HG02623 (cell line): ENCODE results near the gene MUSK.
"Not testable (repeated sequence)": the region's sequence is repeated elsewhere in the genome, so short reads cannot be mapped to it uniquely, and the experiment has no call there.

Experiments used
- ATAC-seq: cut with Tn5 transposase; IDR thresholded peaks from one replicate; pipeline ENCODE4 v1.9.1; 2021; ENCODE audit warnings: moderate library complexity; ENCODE audit not compliant: unreplicated experiment

Gene MUSK

GRCh38 chr9:110691002-110691549, 22.5 kb downstream of the MUSK start:
- ATAC-seq: no peak

DNA sequence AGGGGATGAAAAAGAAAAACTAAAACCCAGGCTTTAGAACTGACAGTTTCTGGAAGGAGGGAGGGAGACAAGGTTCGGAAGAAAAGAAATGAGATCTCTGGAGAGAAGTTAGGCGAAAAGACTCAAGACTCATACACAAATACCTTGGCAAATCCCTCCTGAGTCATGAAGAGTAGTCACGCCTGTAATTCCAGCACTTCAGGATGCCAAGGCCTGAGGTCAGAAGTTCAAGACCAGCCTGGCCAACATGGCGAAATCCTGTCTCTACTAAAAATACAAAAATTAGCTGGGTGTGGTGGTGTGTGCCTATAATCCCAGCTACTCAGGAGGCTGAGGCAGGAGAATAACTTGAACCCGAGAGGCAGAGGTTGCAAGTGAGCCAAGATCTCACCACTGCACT, 27.3 kb downstream of the MUSK start:
- not testable (repeated sequence) for ATAC-seq

DNA sequence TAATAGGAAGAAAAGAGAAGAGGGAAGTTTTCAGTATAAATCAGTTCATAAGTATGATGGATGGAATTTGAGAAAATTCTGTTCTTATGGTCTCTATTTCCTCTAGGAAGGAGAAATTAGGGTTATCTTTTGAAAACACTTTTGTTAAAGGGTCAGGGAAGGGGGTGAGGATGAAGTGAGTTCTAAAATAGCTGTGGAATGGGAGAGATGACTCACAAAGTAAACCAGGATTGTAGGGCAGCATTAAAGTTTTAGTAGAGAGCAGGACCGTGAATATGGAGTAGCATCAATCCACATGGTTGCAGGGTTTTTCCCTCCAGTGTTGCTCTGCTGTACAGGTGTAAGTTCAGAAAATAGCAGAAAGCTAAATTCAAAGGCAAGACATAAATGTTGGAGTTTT, 32.4 kb downstream of the MUSK start:
- no peak for ATAC-seq

GRCh38 chr9:110703669-110704068, 35.1 kb downstream of the MUSK start:
- ATAC-seq: no peak

DNA sequence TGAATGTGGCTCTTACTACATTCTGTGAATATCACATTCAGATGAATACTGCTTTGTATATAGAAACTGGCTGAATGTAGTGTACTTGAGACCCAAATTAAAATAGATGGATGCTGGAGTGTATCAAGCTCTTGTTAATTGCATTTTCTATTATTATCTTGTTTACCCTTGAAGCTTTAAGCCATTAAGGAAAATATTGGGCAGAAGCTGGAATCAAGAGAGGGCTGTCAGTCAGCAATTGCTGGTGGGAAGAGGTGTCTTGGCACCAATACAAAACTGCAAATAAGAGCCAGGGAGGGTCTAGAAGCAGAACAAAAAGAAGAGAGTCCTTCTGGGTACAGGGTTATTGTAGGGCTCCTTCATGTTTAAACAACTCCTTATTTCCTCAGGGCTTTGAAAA, 38.8 kb downstream of the MUSK start:
- no peak for ATAC-seq

GRCh38 chr9:110710420-110710819, 41.8 kb downstream of the MUSK start:
- no peak for ATAC-seq

GRCh38 chr9:110712955-110713354, 44.4 kb downstream of the MUSK start:
- ATAC-seq: no peak

DNA sequence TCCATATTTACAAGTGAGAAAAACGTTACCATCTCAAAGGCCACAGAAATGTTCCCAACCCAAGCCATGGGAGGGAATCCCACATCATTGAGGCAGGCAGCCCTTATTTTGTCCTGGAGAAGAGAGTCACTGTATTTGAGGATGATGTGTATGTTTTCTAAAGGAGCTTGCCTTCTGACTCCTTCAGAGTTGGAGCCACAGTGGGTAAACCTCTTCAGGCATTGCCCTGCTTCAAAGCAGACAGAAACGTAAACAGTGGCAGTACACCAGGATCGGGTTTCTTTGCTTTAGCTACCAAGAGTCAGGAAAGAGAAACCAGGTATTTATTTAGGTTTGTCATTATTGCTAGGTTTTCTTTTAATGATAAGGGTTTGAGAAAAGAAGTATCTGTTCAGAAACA, 45.7 kb downstream of the MUSK start:
- ATAC-seq: no peak

DNA sequence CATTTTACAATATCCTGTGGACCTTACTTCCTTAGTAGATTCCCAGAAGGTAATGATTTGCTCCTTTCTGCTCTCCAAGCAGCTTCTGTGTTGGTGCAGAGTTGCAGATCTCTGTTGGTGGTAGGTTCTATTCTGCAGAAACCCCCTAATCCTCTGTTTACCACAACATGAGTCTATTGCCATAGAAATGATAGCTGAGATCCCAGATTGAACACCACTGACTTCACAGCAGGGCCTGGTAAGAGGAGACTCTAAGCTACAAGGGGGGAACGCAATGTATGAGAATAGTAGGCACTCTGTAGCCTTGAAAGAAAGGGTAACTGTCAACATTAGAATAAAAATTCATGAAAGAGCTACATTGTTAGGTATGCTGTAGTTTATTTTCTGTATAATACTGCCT, 59.5 kb downstream of the MUSK start:
- no peak for ATAC-seq

DNA sequence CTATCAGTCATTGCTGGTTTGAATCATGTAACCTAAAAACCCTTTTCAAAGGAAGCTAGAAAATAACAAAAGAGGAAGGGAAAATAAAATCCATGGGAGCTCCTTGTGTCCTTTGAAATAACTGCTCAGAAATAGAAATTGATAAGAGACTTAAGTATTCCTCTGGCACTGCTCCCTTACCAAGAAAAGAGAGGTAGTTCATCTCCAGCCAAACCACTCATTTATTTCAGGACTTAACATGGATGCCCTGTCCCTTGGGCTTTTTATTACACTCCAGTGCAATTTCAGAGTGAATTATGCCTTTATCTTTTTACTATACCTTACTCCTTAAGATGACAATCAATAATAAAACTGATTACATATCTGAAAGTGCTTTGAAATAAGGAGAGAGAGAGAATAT, 61.0 kb downstream of the MUSK start:
- no peak for ATAC-seq

DNA sequence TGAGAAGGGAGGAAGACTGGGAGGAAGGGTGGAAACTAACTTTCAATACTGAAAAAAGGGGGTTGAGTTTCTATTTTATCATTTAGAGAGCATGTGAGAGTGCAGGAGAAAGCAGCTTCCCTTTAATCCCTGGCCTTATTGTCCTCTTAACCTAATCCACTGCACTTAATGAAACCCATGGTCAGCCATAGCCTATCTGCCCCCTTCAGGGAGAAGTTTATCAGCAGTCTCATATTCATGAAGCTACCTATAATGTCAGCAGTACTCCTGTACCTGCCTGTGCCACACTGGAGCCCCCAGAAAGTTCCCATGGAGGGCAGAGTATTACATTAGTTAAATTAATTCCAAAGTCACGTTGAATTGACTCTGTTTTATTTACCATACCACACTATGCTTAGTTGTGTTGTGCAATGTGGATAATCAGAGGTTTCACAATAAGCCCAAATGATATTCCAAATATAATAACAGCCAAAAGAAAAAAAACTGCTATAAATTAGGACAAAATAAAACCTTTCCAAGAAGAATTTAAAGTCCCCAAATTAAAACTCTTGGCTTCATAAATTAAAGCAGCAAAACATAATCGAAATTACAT, 62.9 kb downstream of the MUSK start:
- ATAC-seq: no peak

- ATAC-seq: no peak
Observed at GRCh38 chr9:110738982-110739381, 70.4 kb downstream of the MUSK start.

- no peak for ATAC-seq
Observed at GRCh38 chr9:110742741-110743371, 74.3 kb downstream of the MUSK start.

DNA sequence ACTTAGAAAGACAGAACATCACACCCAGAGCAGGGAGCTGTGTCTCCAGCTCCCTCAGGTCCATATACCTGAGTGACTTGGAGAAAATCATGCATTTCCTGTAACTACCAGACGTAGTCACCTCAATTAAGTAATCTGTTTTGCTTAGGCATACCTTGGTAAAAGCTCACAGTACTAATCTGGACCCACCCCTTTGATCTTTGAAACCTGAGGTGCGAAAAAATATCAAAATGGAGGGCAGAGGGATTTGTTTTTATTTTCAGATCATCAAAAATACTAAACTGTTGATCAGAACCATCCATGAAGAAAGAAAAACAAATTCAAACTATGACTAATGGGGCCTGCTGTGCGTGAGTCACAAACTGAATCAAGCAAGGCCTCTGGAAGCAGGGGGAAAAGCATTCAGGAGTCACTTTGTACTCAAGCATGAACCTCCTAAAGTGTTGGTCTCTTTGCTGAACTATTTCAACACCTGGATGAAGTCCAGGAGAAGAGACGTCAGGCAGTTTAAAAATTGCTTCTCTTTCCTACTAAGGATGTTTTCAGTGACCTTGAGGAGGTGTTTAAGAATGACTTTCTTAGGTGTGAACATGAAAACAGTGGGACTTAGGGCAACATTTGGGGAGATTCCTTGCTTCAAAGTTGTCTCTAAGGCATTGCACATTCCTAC, 76.3 kb downstream of the MUSK start:
- no peak for ATAC-seq

GRCh38 chr9:110745676-110746075, 77.1 kb downstream of the MUSK start:
- no peak for ATAC-seq

GRCh38 chr9:110746211-110746930, 77.8 kb downstream of the MUSK start:
- ATAC-seq: no peak

DNA sequence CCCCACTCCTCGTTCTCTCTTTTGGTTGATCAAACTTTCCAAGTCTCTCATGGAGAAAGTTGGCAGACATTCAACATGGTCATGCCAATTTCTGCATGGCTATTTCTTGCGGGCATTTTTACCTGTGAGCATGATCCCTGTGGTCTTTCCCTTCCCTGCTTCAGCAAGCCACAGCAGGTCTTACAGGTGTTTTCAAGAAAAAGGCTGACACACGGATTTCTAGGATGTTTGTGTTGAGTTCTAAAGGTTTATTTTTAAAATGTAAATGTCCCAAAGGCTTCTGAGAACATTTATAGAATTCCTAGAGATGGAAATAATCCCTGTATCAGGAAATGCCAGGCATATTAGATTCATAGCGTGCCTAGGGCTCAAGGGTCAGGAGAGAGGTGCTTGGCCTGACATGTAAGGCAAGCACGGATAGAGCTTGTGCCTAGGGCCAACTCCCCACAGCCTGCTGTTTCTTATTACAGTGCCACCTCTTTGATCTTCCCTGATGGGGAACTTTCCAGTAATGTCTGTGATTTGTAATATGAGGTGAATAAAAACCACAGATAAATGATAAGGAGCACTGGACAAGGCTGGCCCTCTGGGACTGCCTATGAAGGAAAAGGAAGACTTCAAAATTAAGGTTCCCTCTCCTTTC, 79.8 kb downstream of the MUSK start:
- ATAC-seq: no peak

DNA sequence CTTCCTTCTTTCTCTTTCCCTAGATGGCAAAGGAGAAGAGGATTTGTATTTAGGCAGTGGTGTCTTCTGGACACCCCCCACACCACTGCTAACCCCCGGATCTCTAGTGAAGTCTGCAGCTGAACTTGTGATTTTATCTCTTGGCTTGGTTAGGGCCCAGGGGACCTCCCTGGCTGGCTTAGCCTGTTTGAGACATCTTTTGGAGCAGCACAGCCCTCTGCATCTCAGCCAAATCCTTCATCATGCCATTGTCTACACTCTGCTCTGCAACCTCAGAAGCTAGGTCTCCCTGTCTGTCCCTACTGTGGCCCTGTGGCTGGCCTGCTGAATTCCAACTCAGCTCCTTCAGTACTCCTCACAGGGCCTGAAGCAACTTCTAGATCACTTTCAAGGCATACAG, 81.7 kb downstream of the MUSK start:
- no peak for ATAC-seq

DNA sequence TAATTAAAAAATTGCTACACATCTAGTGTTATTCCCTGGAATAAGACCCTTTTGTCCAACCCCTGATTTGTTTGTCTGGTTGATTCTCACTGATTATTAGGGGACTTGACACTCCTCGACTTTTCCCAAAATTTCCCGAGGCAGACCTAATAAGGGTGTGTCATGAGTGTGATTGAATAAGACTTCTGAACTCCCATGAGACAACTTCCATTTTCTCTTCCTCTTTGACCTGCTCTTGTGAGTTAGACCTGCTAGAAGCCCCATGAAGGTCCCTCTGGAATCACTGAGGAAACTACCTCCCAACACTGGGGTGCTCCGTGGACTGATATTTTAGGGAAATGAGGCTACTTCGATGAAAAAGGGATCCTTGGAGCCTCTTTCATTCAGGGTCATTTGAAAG, 83.4 kb downstream of the MUSK start:
- ATAC-seq: no peak

DNA sequence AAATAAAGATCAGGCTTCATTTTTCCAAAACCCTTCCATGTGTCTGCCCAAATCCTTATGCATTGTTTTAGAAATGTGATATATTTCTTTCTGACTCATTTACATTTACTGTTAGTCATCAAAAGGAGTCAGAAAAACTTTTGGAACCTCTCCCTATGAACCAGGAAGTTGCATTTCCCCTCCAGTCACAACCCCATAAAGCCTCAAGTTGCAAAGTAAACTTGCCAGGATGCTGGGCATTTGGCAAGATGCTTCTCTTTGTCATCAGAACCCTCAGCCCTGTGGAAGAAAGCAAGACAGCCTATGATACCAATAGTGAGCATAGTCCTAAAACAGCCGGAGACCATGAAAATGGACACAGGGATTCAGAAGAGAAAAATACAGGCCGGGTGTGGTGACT, 84.2 kb downstream of the MUSK start:
- ATAC-seq: no peak

- no peak for ATAC-seq
Observed at GRCh38 chr9:110753731-110754231, 85.2 kb downstream of the MUSK start.
